Natural killer cell (primary cell): Measurements from ENCODE around the gene LRRK2. TPM values are rescaled to one million over a fixed set of nuclear protein-coding genes. Genes with fewer than 3 reads are reported as not detected.

ENCODE experiments used
- ATAC-seq, 3 donors: fragments of 150-1000 bp in 2 of 3; fragments of 200-7000 bp in 1 of 3; cut with Tn5 transposase; 1 replicate in 1 of 3; 2 replicates in 2 of 3; pipeline ENCODE4 v1.10.0; 2021; ENCODE audit warnings: mild to moderate bottlenecking in 2 of 3, moderate library complexity in 2 of 3
- DNase-seq, 2 donors: peaks; one replicate each; pipeline versions ENCODE4 v3.0.0 to v3.0.0-alpha.2; 2013 to 2021; ENCODE audit warnings: mixed read lengths in 1 of 2
- H3K27ac ChIP-seq: one replicate; pipeline ENCODE4 v1.5.1; 2013; ENCODE audit warnings: mild to moderate bottlenecking, low read length
- H3K27me3 ChIP-seq: one replicate; pipeline ENCODE4 v1.6.1; 2013; ENCODE audit warnings: low read length; ENCODE audit not compliant: control insufficient read depth, insufficient read depth
- H3K36me3 ChIP-seq: one replicate; pipeline ENCODE4 v1.6.1; 2013; ENCODE audit warnings: low read length; ENCODE audit not compliant: control insufficient read depth, insufficient read depth
- H3K4me1 ChIP-seq: one replicate; pipeline ENCODE4 v1.6.1; 2013; ENCODE audit warnings: low read length; ENCODE audit not compliant: control insufficient read depth, insufficient read depth
- H3K4me3 ChIP-seq: one replicate; pipeline ENCODE4 v1.5.1; 2013; ENCODE audit warnings: low read length
- H3K9me3 ChIP-seq: one replicate; pipeline ENCODE4 v1.6.1; 2013; ENCODE audit warnings: low read length; ENCODE audit not compliant: control insufficient read depth, insufficient read depth
- H3K27ac Mint-ChIP-seq, 2 donors: one replicate each; pipeline ENCODE4 v1.8.0; 2022; ENCODE audit warnings: mild to moderate bottlenecking in 2 of 2, mixed read lengths in 2 of 2, moderate library complexity in 1 of 2
- H3K27me3 Mint-ChIP-seq, 2 donors: one replicate each; pipeline ENCODE4 v1.8.0; 2022; ENCODE audit warnings: low read depth in 2 of 2, mixed read lengths in 2 of 2
- H3K36me3 Mint-ChIP-seq: one replicate; pipeline ENCODE4 v1.8.0; 2022; ENCODE audit warnings: mixed read lengths
- H3K4me1 Mint-ChIP-seq, 2 donors: one replicate each; pipeline ENCODE4 v1.8.0; 2022; ENCODE audit warnings: mixed read lengths in 2 of 2
- H3K4me3 Mint-ChIP-seq: one replicate; pipeline ENCODE4 v1.8.0; 2022; ENCODE audit warnings: mild to moderate bottlenecking, moderate library complexity, mixed read lengths
- H3K9me3 Mint-ChIP-seq, 2 donors: one replicate each; pipeline ENCODE4 v1.8.0; 2022; ENCODE audit warnings: mixed read lengths in 2 of 2
- WGBS: methylation state at CpG from one replicate; pipeline ENCODE4 v1.1.7; 2013; ENCODE audit warnings: missing lambda C conversion rate; ENCODE audit not compliant: insufficient coverage; 5-methylcytosine and 5-hydroxymethylcytosine counted together
- intact Hi-C: fragments of 100-400 bp; cut with micrococcal nuclease; formaldehyde crosslinking; loops from one replicate; pipeline ENCODE4 v1.14.2; 2022
- total RNA-seq, 4 donors: library from RNA; stranded (reverse); fragments of 120-200 nt in 1 of 4; gene quantifications; one replicate each; pipeline versions ENCODE4 v1.2.3 to v1.2.4, GENCODE V29; 2013 to 2022
- TF ChIP-seq, protein P1 (sequence below): fragments of 200-600 bp; IDR thresholded peaks from one replicate; pipeline ENCODE4 v1.8.0; 2022; ENCODE audit warnings: antibody characterized with exemption

LRRK2 gene
- total RNA-seq, 3 donors from 2014 or later (not counting 1 experiment from before 2014, with no cell fraction given), result 1.6 to 6.1 (median 3.3) TPM

DNA sequence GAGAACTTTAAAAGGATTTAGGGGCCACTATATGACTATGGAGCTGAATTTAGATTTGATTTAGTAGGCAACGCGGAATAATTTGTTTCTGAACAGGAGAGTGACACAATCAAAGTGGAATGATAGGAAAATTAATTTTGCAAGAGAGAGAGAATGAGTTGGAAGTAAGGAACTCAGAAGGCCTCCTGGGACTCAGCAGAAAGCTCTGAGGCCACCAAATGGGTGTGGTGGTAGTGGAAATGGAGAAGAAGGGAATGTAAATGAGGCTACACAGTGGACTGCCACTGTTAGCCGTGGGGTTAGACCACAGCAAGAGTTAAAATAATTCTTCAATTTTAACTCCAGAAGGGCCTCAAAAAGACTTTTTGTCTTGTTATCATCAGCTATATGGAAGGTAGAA lies 102.7 kb downstream of the LRRK2 start:
- ATAC-seq, result no peak
- TF ChIP-seq, protein P1, sequence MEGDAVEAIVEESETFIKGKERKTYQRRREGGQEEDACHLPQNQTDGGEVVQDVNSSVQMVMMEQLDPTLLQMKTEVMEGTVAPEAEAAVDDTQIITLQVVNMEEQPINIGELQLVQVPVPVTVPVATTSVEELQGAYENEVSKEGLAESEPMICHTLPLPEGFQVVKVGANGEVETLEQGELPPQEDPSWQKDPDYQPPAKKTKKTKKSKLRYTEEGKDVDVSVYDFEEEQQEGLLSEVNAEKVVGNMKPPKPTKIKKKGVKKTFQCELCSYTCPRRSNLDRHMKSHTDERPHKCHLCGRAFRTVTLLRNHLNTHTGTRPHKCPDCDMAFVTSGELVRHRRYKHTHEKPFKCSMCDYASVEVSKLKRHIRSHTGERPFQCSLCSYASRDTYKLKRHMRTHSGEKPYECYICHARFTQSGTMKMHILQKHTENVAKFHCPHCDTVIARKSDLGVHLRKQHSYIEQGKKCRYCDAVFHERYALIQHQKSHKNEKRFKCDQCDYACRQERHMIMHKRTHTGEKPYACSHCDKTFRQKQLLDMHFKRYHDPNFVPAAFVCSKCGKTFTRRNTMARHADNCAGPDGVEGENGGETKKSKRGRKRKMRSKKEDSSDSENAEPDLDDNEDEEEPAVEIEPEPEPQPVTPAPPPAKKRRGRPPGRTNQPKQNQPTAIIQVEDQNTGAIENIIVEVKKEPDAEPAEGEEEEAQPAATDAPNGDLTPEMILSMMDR, result no peak
- WGBS, result 95% methylated on average over 2 of the region's 3 CpGs
- intact Hi-C loops, result no loop called here
- DNase-seq, result no peak
- no peak overlapping the region for H3K4me3 Mint-ChIP-seq
- no peaks in the 10 kb centered on the region for H3K27me3 Mint-ChIP-seq
- no peak overlapping the region for H3K27ac Mint-ChIP-seq
- H3K36me3 Mint-ChIP-seq, result no peaks in the 10 kb centered on the region
- Histone ChIP-seq H3K27ac (no peak overlapping the region), H3K4me3 (no peak overlapping the region), H3K9me3 (no peaks in the 10 kb centered on the region), H3K27me3 (no peaks in the 10 kb centered on the region), H3K4me1 (no peaks in the 10 kb centered on the region), H3K36me3 (no peaks in the 10 kb centered on the region)
- H3K4me1 Mint-ChIP-seq, result no peaks in the 10 kb centered on the region
- peaks cover 4% of the 10 kb centered on the region in 2 donors for H3K9me3 Mint-ChIP-seq

DNA sequence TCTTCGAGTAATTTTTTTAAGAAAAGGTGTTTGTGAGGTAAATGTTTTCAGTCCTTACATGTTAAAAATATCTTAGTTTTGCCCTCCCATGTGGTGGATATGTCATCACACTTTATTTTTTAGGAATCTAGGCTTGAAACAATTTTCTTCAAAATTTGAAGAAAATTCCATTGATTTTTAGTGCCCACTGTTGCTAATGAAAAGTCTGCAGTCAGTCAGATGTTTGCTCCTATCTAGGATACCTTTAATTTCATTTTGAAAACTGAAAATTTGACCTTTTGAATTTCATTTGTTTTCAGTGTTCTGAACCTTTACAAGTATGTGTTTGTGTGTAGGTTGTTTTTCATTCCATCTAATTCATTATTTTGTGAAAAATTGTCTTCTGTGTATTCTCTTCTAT lies 105.4 kb downstream of the LRRK2 start:
- H3K27ac ChIP-seq, result no peak overlapping the region
- ATAC-seq, result no peak
- no peaks in the 10 kb centered on the region for H3K4me1 ChIP-seq
- H3K36me3 ChIP-seq, result no peaks in the 10 kb centered on the region
- intact Hi-C loops, result no loop called here
- H3K27me3 Mint-ChIP-seq, result no peaks in the 10 kb centered on the region
- no peaks in the 10 kb centered on the region for H3K9me3 ChIP-seq
- H3K4me1 Mint-ChIP-seq, result no peaks in the 10 kb centered on the region
- WGBS, result no CpG with 5 or more reads among the region's 1 CpG
- DNase-seq, result no peak
- peaks cover 4 to 8% of the 10 kb centered on the region in 2 donors for H3K9me3 Mint-ChIP-seq
- no peak overlapping the region for H3K27ac Mint-ChIP-seq
- no peaks in the 10 kb centered on the region for H3K27me3 ChIP-seq
- H3K4me3 ChIP-seq, result no peak overlapping the region
- H3K36me3 Mint-ChIP-seq, result no peaks in the 10 kb centered on the region
- TF ChIP-seq, protein P1, result no peak
- H3K4me3 Mint-ChIP-seq, result no peak overlapping the region

DNA sequence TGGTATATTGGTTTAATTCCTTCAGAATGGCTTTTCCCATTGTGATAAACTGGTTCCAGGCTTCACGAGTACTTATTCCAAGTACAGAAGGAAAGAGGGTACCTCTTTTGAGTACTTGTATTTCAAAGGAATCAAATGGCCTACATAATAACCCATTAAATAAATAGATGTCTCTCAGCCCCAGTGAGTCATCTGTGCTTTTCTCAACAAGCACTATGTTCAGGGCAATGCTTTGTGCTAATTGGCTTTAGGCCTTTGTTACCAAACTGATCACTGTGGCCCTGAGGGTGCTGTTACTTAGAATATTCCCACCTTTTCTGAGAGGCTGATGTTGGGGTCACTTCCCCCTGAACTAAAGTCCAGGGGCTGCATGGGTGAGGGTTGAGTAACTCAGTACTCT lies 107.1 kb downstream of the LRRK2 start:
- Mint-ChIP-seq H3K4me1 (no peaks in the 10 kb centered on the region), H3K4me3 (no peak overlapping the region), H3K27ac (no peak overlapping the region), H3K36me3 (no peaks in the 10 kb centered on the region), H3K9me3 (peaks cover 4 to 6% of the 10 kb centered on the region in 2 donors), H3K27me3 (no peaks in the 10 kb centered on the region)
- intact Hi-C loops, result no loop called here
- 80% methylated on average over 1 of the region's 1 CpG for WGBS
- no peaks in the 10 kb centered on the region for H3K4me1 ChIP-seq
- no peaks in the 10 kb centered on the region for H3K27me3 ChIP-seq
- DNase-seq (no peak), ATAC-seq (no peak)
- no peaks in the 10 kb centered on the region for H3K36me3 ChIP-seq
- TF ChIP-seq, protein P1, result no peak
- no peak overlapping the region for H3K27ac ChIP-seq
- no peaks in the 10 kb centered on the region for H3K9me3 ChIP-seq
- H3K4me3 ChIP-seq, result no peak overlapping the region

DNA sequence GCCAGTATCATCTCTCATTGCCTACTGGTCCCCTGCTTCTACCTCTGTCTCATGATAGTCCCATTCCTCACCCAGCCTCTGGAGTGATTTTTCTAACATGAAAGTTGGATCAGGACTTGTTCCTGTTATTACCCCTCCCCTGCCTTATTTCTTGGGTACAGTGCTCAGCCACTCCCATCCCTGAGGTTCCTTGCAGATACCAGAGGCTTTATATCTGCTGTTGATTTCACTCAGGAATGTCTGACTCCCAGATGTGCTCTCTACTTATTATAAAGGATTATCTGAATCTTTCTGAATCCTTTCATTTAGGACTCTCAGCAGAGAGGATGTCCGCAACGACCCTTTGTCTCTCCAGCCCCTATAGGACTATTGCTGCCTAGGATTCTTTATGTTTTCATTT lies 111.2 kb downstream of the LRRK2 start:
- Histone ChIP-seq H3K9me3 (no peaks in the 10 kb centered on the region), H3K36me3 (no peaks in the 10 kb centered on the region), H3K4me3 (no peak overlapping the region), H3K27ac (no peak overlapping the region), H3K4me1 (no peaks in the 10 kb centered on the region), H3K27me3 (no peaks in the 10 kb centered on the region)
- intact Hi-C loops, result no loop called here
- Mint-ChIP-seq H3K27me3 (no peaks in the 10 kb centered on the region), H3K36me3 (no peaks in the 10 kb centered on the region), H3K27ac (no peak overlapping the region), H3K9me3 (peaks cover under 1 to 4% of the 10 kb centered on the region in 2 donors), H3K4me3 (no peak overlapping the region), H3K4me1 (no peaks in the 10 kb centered on the region)
- ATAC-seq, result no peak
- DNase-seq, result no peak
- TF ChIP-seq, protein P1, result no peak
- WGBS, result no CpG with 5 or more reads among the region's 2 CpGs
